Measurements from ENCODE around the gene ASB11.

The ASB11 gene, protein sequence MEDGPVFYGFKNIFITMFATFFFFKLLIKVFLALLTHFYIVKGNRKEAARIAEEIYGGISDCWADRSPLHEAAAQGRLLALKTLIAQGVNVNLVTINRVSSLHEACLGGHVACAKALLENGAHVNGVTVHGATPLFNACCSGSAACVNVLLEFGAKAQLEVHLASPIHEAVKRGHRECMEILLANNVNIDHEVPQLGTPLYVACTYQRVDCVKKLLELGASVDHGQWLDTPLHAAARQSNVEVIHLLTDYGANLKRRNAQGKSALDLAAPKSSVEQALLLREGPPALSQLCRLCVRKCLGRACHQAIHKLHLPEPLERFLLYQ

DNA sequence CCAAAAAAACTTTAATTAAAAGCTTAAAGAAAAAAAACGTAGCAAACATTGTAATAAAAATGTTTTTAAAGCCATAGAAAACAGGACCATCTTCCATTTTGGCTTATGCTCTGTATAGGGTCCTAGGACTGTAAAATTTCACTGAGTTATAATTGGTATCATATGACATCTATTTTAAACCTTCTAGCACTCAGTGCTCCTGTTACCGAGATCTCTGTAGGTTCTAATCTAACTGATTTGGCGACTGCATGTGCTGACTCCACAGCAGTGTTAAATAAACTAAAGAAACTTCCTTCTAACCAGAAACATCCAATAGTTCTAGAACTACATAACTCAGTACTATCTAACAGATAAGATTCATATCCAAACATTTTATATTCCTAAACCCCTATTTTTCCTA is at the start of gene ASB11:
TSS of gene ASB11 (minus strand) at position 132 of the 400 bp plus-strand sequence. CDS start at position 97, 35 bp downstream.
- DNase-seq: no peak
- ATAC-seq: no peak

DNA sequence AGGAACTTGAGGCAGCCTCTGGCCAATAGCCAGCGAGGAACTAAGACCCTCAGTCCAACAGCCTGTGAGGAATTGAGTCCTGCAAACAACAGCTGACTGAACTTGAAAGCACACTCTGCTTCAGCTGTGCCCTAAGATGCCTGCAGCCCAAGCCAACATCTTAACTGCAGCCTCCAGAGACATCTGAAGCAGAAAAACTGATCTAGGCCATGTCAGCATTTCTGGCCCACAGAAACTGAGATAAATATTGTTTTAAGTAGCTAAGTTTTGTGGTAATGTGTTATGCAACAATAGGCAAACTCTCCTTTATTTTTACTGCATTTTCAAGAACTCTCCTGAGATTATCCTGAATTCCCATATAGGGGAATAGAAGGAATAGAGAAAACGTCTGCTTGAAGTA is 44.3 kb upstream of the ASB11 start:
- no peak for DNase-seq
- ATAC-seq: no peak

DNA sequence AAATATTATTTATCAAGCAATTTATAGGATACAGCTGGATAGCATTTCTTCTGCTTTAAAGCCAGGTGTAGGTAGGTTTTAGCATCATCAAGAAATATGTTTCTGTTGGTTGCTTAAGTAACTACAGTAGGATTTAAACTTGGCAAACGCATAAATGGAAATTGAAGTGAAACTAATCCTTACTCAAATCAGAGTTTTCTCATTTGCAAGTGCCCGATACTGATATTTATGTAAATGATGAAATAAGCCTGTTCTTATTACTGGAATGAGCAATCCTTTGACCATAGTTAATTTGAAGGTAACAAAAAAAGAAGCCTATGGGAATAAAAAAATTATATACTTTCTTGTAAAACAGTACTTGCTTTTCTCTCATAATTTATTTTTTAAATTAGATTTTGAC is 43.1 kb upstream of the ASB11 start:
- ATAC-seq (no peak), DNase-seq (no peak)

DNA sequence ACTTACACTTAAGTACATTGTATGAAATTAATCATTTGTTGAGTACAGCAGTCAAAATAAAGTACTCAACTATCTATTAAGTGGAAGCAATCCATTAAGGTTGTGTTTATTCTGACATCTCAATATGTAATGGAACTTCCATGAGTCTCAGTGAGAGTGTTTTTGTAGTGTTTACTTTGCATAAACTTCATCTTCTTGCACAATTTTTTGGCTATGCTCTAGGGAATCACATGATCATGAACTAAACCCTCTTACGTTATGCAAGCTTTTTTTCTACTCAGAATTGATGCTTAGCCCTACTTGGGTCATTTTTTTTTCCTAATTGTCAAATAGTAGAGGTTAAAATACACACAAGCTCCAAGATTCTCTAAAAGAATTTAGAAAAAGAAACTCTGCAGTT is 41.0 kb upstream of the ASB11 start:
- ATAC-seq: no peak
- no peak for DNase-seq

DNA sequence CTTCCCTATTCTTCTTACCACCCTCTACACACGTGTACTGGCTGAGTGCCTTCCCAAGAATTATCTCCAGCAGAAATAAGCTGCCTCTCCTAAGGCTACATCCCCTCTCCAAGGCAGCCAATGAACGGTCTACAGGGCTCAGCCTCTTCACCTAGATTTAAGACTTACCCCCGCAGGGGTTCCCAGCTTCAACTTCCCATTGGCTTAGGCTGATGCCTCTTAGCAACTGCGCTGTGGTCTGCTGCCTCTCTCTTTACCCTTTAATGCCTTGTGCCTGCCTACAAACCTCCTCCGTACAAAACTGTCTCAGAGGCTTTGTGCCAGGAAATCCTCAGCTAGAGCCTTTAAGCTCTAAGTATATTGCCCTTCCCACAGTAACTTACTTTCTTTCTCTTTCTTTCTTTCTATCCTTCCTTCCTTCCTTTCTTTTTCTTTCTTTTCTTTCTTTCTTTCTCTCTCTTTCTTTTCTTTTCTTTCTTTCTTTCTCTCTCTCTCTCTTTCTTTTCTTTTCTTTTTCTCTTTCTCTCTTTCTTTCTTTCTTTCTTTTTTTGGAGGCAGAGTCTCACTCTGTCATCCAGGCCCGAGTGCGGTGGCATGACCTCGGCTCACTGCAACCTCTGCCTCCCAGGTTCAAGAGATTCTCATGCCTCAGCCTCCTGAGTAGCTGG is 35.0 kb upstream of the ASB11 start:
- ATAC-seq: no peak
- no peak for DNase-seq

DNA sequence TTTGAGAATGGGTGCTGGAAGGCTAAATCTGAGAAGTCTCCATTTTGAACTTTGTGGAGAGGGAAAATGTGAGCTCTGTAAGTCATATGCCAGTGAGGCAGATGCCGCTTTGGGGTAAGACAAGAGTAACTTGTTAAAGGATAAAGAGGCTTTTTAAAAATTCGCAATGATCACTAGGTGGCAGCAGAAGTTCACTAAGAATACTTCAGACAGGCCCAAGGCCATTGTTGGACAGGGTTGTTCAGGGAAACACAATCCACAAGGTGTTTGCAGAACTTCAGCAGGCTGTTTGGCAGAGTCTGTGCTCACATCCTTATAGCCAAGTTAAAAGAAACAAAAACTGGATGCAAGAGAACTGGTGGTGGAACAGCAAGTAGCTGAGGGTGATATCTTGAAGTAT is 33.6 kb upstream of the ASB11 start:
- ATAC-seq (no peak), DNase-seq (peak; percentile 5)

DNA sequence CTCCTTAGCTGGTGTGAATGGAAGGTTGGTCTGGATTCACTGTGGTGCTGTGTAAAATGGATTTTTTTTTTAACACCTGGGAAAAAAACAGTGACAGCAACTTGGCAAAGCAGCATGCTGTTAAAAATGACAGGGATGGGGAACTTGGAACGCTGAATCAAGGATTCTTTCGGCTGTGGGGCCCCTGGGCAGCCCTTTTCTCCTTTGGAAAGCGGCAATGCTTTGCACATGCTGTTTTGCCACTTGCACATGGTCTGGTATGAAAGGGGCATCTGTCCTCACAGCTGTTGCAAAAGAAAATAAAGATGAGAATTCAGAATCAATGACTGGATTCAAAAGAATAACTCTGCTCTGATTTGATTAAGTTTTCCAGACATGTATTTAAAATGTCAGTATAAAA is 30.5 kb upstream of the ASB11 start:
- DNase-seq (no peak), ATAC-seq (no peak)

DNA sequence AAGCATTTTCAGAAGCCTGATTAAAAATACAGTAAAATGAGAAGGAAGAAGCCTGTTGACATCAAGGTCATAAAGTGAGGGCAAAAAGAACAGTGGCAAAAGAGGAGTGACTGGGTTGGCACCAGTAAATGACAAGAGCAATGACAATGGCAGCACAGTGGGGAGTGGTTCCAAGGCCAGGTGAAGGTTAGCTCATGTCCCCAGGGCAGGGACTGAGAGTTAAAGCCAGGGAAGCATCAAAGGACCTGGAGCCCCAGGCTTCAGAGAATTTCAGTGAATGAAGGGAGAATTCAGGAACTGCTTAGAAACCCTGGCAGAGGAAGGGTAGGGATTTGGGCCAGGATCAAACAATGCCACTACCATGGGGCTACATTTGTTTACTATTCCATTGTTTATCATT is 28.7 kb upstream of the ASB11 start:
- DNase-seq (no peak), ATAC-seq (no peak)

DNA sequence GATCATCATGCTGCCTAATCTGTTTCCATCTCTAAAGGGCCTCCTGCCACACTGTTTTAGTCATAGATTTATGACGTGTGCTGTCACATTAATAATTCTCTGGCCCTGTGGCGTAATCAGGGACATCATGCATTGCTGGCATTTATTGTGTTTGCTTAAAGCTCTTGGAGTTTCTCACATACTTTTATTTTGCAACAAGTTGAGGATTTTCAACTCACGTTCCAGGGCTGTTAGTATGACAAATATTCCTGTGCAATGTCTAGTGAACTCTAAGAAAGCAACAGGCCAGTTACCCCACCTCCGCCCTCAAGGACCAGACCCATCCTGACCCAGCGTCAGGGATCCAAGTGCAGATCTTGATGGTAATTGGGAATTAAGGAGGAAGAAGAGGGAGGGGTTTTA is 27.6 kb upstream of the ASB11 start:
- DNase-seq (no peak), ATAC-seq (no peak)

DNA sequence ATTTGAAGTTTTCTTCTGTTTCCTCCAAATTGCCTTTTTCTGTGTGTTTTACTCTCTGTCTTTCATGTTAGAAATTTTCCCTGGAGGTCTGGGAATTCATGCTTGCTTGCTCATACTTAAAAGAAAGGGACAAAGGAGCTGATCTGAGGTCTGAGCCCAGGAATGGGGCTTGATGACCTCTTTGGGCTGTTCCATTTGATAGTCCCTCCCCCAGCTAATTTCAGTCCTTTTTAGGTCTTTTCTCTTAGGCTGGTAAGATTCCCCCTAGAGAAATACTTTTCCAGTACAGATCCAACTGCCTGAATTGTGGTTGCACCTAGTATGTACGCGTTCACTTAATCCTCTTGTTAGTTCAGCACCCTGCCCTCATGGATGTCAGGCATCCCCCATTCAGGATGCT is 25.4 kb upstream of the ASB11 start:
- ATAC-seq (no peak), DNase-seq (no peak)

DNA sequence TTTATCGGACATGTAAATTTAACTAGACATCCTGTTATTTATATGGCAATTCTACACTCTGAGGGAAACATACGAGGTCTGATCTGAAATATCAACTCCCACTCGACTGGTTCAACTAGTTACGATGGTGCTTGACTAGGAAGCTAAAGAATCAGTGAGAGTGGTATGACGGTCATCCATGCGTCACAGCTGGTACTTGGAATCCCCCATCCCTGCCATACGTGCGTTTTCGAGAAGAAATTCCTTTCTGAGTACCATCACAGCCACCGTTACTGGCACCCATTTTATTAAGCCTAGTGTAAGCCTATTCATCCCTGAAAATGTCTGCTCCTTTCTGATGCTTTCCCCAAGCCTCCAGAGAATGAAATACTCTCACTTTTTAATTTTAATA is 20.6 kb upstream of the ASB11 start:
- ATAC-seq: no peak
- peak; percentile 34 for DNase-seq

DNA sequence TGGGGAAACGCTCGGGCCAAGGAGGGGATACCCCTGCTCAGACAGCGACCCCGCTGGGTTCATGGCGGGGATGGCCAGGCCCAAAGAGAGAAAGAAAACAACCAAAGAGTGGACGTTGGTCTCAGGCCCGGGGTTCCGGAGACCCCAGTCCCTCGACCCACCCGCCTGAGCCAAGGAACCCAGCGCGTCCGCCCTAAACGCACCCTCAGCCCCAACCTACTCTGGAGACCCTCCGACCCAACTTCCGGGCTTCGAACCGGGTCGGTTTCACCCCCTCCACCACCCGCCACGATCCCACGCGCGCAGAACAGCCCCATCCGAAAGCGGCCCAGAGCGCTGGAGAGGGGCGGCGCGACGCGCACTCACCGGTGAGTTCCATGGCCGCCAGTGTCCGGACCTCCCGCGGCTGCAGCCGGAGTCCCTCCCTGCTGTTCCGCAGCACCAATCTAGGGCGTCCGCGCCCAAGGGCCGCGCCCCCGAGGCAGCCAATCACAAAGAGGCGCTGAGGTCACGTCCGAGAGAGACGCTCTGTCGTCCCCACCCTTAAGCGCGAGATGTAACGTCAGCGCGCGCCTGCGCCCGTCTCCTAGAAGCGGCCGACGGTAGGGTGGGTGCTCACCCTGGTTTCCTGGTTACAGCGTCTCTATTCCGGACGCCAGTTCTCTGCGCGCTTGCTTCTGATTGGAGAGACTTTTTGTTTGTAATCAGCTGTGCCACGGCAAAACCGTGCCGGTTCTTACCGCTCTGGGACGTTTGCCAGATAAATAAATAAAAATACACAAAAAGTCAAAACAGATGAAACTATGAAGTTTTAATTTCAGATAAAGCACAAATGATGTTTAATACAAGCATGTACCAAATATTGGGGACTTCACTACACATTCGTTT is 19.9 kb upstream of the ASB11 start, which contains the start of gene PIGA:
TSS of gene PIGA (minus strand) at position 389 of the 888 bp plus-strand sequence. CDS start 3,593 bp downstream, outside the sequence.
- ATAC-seq: peak; percentile 99
- DNase-seq: peak; percentile 87

DNA sequence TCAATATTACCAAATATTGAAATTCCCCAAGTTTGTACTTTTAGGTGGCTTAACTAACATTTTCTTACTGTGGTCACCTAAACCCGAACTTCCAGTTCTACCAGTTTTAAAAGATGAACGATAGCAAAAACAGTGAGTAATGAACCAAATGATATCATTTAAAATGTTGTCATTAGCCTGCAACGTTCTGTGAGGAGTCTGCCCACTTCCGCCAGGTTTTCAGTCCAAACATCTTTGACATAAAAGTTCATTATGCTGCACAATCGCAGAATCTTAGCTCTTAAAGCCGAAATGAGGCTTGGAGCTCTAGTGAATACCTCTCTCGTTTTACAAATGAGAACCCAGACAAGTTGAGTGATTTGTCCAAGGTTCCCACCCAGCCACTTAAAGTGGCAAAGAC is 19.1 kb upstream of the ASB11 start:
- DNase-seq: no peak

DNA sequence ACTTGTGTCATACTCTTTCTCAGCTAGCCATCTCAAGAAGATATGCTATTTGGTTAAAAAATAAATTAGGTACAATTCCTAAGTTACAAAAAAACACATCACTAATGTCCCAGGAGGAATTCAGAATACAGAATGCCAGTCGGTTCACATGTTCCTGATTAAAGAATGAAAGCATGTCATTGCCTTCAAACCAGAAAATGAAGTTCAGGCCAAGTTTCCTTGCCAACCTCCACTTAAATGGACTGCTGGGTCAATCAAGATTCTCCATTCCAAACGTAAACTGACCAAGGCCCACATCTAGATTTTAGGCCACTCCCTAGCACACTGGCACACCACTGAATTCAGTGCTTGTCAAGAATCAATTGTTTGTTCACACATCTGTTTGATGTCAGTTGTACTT is 13.4 kb upstream of the ASB11 start:
- ATAC-seq: no peak
- no peak for DNase-seq

More for the DNA sequence above, 19.1 kb upstream of the ASB11 start:
- no peak for ATAC-seq

DNA sequence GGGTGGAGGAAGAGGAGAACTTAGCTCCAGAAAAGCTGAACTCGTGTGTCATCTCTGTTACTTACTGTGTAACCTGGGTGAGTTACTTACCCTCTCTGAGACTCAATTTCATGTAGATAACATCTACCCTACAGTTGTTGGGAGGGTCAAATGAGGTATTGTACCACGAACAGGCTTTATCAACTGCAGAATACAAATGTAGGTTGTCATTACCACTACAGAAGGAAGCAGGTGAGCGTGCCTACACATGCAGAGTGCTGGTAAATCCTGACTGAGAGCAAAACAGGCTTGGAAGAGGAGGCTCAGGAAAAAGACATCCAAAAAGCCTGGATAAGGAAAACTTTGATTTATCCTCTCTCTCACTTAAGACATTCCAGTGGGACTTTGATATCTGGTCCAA is 12.7 kb upstream of the ASB11 start:
- DNase-seq (no peak), ATAC-seq (no peak)

DNA sequence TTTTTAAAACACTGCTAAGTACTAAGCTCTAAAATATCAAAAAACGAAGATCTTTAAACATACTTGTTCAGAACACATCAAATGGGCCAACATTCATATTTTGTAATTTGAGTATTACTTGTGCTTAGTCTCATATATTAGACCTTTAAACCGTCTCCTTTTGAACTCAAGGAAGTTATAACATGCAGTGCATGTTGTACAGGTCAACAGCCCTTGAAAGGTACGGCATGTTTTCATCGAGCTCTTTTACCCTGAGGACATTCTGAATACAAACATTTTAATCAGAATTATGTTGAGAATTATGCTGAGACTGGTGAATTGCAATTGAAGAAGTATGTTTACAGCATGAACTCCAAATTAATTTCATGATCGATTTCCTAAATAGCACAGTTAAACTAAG is 7.0 kb upstream of the ASB11 start:
- ATAC-seq: no peak
- no peak for DNase-seq

DNA sequence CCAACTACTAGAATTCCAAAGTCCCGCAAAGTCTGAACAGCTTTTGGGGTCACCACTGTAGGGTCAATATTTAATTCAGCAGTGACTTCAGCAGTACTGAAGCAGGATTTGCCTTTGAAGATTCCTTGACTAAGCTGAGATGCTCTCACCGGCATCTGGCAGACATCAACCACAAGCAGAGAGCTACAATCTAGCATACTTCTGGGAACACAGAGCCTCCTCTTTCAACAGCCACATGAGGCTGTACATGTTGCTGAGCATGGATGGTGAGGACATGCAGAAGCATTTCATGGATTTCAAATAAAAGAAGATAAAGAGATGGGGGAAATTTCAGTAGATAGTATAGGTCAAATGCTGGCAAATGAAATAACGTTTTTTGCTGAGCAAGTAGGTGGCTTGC is 6.6 kb upstream of the ASB11 start:
- ATAC-seq: no peak
- DNase-seq: no peak

DNA sequence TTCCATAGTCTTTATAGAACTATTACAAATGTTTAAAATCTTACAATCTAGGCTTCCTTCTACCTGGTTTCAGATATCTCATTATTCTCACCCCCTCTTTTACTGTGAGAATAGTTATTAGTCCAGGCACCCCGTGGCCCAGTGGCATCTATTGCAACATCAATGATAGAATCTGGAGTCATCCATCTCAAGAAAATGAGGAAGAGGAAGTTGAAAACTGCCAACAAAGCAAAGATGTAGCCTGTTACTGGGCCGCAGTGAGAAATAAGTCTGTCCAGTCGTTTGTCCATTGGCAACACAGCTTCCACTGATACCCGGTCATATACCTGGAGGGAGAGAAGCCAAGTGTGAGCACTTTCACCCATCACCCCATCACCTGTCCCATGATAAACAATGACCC is 6.0 kb upstream of the ASB11 start:
- ATAC-seq (no peak), DNase-seq (no peak)

DNA sequence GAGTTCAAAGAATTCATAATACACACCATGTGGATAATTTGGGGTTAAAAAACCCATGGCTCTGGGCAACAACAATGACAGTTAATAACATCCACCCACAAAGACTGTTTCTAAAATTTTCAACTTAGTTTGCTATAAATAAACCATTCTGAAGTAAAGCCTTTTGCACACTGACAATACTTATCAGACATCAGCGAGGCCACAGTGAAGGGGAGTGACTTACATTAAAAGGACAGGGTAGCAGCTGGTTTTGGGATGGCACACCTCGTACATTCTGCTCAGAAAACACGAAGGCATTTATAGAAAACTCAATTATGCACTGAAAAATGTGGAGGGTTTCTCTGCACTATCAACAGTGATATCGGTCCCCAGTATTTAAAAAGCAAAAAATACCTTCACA is 4.9 kb upstream of the ASB11 start:
- no peak for DNase-seq
- no peak for ATAC-seq

DNA sequence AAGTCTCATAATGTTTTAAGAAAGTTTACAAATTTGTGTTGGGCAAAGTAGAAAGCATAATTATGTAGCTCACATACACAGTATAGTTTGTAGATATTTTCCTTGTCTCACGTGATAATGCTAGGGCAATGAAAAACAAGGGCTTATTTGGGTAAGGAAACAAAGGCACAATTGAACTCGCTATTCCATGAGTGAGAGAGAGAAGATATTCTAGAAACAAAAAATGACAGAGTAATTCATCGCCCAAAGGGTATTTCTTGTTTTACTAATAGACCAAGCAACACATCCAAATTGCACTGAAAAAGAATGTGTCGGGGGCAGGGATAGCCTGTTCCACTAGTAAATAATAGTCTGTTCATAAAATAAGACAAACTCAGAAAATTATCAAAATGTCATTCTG is 3.6 kb upstream of the ASB11 start:
- ATAC-seq (no peak), DNase-seq (no peak)

DNA sequence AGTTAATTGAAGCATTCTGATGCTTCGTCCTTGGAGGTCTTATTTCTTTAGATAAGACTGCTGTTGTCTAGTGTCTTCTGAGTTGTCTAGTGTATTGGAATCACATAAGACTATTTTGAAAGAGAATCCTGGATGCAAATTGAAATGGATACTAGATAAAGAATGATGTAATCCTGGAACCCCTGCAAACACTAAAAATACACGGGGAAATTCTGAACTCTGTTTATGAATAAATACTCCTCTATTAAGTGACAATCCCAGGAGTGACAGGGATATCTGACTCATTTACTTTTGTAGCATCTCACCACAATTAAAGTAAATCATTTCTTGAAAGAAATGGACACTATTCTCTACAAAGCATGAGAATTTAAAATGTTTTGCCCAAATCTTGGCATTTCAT is 968 bp downstream of the ASB11 start:
- DNase-seq (no peak), ATAC-seq (no peak)

DNA sequence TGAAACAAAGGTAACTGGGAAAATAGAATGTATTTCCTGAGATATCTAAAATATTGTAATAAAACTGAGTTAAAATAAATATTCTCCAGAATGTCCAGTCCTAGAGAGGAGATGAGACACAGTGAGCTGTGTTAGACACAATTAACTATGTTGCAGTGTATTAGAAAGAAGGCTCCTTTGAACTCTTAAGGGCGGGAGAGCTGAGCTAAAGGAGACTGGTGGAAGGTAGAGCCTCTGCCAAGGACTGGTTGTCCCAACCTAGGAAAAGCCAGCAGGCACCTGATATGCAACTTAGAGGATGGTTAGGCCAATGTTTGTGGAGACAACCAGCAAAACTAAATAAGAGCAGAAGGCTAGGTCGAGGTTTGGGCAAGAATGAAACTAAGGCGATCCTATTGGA is 4.3 kb downstream of the ASB11 start:
- DNase-seq (no peak), ATAC-seq (no peak)

DNA sequence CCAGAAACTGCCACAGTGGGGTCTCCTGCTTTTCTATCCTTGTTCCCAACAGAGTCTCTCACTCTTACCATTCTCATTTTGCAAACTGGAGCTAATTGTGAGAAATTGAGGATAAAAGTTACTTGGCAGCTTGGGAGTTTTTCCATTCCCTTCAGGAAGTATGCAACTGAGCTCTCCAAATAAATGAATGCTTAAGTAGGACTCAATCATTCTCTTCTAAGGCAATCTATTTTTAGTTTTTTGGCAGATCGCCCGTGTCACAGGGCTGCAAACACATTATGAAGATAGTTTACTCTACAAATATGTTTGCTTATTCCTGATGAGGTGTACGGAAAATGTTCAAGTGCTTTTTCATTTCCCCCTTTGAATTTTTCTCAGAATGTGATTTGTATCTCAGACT is 5.3 kb downstream of the ASB11 start:
- ATAC-seq (no peak), DNase-seq (no peak)

Data from stimulated activated naive CD8-positive, alpha-beta T cell treated with anti-CD3 and anti-CD28 coated beads, Interleukin-15, Interleukin-2, amounts not matched to agents 100 U/mL and 50 U/mL, for 24 hours (primary cell).